Cerebellar cortex (tissue), 1 donor: ENCODE data around the gene PIP4K2C.

Source experiments
- DNase-seq: peaks from one replicate; pipeline ENCODE4 v3.0.0-alpha.2; 2015; ENCODE audit warnings: low spot score

PIP4K2C gene

DNA sequence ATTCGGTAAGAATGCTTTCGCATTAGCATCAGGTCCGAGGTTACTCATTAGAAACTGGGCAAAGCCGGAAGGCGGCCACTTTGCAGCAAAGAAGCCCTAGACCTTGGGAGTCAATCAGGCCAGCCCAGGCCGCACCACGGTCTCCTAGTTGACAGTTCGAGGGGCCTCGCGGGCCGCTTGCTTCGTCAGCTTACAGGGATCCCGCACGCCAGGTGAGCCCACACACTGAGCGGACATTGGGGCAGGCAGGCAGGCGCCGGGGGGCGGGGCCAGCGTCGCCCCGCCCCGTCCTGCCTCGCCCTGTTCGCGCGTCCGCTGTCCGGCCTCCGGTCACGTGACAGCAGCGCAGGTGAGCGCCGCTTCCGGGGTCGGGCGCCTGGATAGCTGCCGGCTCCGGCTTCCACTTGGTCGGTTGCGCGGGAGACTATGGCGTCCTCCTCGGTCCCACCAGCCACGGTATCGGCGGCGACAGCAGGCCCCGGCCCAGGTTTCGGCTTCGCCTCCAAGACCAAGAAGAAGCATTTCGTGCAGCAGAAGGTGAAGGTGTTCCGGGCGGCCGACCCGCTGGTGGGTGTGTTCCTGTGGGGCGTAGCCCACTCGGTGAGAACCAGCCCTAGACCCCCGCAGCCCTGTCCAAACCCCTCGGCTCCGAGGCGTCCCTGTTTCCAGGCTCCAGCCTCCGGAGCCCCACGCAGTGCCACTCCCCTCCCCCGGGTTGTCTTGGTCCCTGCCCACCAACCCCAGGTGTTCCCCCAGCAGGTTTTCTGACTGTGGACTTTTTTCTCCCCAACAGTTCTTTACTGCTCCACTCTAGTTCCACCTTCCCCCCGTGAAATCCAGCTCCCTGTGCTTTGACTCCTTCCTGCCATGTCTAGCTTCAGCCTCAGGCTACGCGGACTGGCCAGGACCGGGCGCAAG lies at the start of gene PIP4K2C:
Gene PIP4K2C, plus strand, starts transcription at position 329 of the 918 bp plus-strand sequence. Its CDS starts 98 bp downstream, at position 427.
- peak; percentile 80 for DNase-seq

GRCh38 chr12:57541717-57542116 lies 49.3 kb upstream of the PIP4K2C start:
- DNase-seq = no peak

GRCh38 chr12:57543581-57543980 lies 47.4 kb upstream of the PIP4K2C start:
- no peak for DNase-seq

- no peak for DNase-seq
Measured at GRCh38 chr12:57545809-57546437, 45.1 kb upstream of the PIP4K2C start.

DNA sequence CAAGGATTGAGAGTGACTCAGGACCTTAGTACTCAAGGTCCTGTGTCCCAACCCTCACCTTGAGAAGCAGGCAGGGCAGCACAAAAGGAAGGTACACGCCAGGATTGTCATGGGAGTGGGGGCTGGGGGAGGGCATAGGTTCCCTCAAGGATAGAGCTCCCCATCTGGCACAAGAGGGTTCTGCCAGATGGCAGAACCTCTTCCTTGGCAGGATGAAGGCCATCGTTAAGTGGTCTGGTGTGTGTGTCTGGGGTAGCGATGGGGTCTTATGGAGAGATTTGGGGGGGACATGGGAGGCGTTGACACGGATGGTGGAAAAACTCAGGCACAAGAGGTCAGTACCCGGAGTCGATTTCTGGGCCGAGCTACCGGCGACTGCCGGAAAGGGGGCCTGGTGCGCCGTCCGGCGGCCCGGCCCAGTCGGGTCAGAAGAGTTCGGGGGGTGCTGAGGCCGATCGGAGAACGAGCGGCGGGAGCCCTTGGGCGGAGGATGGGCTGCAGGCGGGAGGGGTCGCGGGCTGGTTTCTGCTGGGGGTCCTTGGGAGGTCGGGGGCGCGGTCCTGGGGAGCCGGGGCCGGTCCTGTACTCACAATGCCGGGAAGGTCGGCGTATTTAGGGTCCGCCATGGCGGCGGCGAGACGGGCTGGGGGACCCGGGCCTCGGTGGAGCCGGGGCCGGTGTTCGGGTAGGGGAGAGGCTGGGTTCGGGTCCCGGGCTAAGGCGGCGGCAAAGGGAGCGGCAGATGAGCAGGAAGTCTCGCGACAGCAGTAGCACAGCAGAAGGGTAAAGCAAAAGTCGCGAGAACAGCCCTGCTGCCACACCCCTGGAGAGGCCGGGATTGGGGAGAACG lies 44.3 kb upstream of the PIP4K2C start, which contains the start of gene DCTN2:
Gene DCTN2, minus strand, starts transcription at position 755 of the 850 bp plus-strand sequence. Its CDS starts 129 bp downstream, at position 626.
- peak; percentile 99 for DNase-seq

DNA sequence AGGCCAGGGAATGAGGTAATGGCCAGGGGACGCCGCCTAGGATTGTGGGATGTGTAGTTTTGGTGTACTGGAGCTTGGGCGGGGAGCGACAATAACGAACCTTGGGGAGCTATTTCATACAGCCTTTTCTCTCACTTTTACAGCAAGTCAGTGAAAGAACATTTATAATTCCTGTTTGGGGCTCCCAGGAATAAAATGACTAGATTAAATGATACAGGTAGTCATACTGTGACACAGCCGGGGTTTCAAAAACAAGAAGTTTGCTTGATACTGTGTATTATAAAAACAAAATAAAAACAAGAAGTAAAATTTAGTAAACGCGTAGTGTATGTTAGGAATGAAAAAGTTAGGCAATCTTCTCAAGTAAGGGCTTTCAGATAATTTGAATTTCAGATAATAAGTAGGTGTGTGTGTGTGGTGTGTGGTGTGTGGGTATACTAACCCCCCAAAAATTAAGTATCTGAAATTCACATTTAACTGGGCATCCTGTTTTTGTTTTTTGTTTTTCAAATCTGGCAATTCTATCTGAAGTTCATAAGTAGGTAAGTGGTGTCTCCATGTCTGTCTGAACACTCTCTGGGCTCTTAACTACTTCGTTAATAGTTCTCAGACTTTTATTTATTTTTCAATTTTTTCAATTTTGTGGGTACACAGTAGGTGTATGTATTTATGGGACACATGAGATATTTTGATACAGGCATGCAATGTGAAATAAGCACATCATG lies 43.5 kb upstream of the PIP4K2C start:
- DNase-seq = no peak

GRCh38 chr12:57548013-57548315 lies 43.0 kb upstream of the PIP4K2C start:
- DNase-seq = no peak

GRCh38 chr12:57548488-57548887 lies 42.5 kb upstream of the PIP4K2C start:
- DNase-seq = no peak

- no peak for DNase-seq
Measured at GRCh38 chr12:57549203-57549908, 41.6 kb upstream of the PIP4K2C start.

DNA sequence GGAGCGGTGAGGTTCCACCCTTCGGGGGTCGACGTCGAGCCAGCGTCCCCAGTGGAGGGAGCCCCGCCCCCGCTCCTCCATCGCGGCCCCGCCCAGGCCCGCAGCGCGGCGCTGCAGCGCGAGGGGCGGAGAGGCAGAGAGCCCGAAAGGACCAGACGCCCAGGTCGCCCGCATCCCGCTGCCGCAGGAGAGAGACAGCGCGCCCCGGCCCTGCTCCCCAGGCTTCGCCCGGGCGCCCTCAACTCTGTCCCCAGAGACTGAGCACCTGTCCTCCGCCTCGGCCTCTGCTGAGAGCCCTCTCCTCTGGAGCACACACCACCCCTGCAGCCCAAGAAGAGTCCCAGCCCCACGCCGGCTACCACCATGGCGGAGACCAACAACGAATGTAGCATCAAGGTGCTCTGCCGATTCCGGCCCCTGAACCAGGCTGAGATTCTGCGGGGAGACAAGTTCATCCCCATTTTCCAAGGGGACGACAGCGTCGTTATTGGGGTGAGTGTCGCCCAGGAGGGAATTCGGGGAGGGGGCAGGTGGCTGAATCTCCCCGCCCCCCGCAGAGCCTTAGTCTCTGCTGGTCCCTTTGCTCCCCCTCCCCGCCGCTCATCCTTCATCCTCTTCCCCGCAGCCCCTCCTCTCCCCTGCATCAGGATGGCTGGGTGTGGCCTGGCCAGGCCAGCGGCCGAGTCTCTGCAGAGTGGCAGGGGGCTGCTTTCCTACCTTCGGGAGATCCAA lies 40.9 kb upstream of the PIP4K2C start, which contains the start of gene KIF5A:
Gene KIF5A, plus strand, starts transcription at position 136 of the 732 bp plus-strand sequence. Its CDS starts 228 bp downstream, at position 364.
- DNase-seq = peak; percentile 63

GRCh38 chr12:57550641-57551549 lies 40.1 kb upstream of the PIP4K2C start:
- peak; percentile 30 for DNase-seq

DNA sequence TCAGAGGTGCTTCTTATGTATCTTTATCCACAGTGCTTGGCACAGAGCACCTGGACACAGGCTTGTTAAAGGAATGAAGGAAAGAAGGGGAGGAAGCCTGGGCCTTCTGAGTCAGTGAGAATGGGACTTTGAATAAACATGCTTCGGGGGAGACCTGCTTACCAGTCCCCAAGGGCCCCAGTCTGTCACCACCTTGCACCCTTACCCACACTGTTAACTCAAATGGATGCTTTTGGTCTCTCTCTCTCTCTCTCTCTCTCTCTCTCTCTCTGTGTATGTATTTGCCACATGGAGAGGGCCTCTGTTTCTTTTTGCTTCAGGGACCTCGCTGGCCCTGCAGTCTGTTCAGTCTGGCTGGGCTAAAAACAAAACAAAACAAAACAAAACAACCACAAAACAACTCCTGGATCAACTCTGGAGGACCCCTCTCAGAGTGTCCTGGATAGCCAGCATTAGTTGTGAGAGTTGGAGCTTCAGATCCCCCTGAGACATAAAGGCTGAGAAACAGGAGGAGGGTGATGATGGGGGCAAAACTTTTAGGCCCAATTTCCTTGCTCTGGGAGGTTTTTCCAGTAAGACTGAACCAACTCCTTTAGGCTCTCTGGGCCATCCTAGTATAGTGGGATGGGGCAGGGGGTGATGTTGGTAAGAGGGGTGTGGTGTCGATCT lies 39.2 kb upstream of the PIP4K2C start:
- no peak for DNase-seq

DNA sequence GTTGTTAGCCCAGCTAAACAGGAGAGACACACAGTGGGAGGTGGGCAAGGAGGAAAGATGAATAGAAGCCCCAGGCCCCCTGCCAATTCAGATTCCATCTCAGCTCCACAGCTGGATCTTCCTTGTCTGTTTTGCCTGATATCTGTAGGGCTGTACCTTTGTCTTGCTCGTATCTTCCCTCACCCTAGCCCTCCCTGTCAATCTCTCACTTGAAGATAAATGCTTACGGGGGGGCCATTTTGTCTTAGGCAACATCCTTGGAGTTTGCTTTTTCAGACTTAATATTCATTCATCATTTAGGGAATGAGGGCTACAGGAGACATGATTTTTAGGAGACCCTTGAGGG lies 38.7 kb upstream of the PIP4K2C start:
- no peak for DNase-seq

- DNase-seq = no peak
Measured at GRCh38 chr12:57552835-57553313, 38.1 kb upstream of the PIP4K2C start.

- peak; percentile 36 for DNase-seq
Measured at GRCh38 chr12:57553343-57554202, 37.4 kb upstream of the PIP4K2C start.

DNA sequence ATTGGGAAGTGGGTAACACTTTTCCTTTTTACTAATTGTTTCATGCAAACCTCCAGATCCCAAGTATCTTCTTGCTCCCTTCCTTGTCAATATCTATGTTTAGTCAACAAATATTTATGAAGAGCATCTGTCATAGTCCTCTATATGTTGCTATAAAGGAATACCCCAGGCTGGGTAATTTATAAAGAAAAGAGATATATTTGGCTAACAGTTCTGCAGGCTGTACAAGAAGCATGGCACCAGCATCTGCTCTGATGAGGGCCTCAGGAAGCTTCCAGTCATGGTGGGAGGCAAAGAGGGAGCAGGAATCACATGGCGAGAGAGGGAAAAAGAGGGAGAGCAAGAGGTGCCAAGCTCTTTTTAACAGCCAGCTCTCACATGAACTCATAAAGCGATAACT lies 36.5 kb upstream of the PIP4K2C start:
- no peak for DNase-seq

- no peak for DNase-seq
Measured at GRCh38 chr12:57554897-57555296, 36.1 kb upstream of the PIP4K2C start.

GRCh38 chr12:57558864-57559263 lies 32.1 kb upstream of the PIP4K2C start:
- no peak for DNase-seq
